GM20431 (cell line): ENCODE results near the gene MDC1.

ENCODE experiments used
- in situ Hi-C: fragments of 300-500 bp; cut with MseI, MboI; formaldehyde crosslinking; loops from one replicate; pipeline ENCODE4 v1.15.0; 2020; ENCODE audit warnings: low sequenced_read_pairs; ENCODE audit not compliant: unreplicated experiment

Gene MDC1

DNA sequence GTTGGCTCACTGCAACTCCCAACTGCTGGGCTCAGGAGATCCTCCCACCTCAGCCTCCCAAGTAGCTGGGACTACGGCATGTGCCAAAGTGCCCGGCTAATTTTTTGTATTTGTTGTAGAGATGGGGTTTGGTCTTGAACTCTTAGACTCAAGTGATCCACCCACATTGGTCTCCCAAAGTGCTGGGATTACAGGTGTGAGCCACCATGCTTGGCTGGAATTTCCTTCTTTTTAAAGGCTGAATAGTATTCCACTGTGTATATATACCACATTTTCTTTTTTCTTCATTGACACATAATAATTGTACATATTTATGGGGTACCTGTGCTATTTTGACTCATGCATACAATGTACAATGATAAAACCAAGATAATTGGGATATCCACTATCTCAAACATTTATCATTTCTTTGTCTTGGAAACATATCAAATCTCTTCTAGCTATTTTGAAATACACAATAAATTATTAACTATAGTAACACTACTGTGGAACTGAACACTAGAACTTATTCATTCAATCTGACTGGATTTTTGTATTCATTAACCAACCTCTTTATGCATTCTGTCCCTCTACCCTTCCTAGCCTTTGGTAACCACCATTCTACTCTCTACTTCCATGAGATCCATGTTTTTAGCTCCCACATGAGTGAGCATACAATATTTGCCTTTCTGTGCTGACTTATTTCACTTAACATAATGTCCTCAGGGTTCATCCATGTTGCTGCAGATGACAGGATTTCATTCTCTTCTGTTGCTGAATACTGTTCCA lies 7.8 kb downstream of the MDC1 start:
- in situ Hi-C loops = no loop called here

DNA sequence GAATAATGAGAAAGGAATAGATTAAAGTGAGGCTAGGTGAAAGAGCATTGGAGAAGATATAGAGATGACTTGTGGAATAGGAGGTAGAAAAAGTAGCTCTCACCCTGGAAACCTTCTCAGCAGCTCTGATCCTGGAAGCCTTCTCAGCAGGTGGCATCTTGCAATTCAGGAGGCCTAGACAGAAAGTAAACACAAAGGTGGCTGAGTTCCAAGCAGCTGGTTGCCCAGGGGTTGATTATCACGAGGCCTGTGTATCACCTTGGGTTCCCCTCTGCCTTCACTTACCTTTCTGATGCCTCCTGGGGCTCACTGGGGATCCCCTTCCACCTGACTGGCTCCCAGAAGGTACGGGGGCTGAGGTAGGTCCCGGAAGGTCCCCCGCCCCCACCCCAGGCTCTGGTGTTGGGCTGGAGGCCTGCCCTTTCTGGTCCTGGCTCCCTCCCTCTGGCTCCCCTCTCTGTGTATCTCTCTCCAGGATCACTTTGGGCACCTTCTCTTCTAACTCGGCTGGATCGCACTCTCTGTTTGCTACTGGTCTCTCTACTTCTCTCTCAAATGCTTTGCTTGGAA lies 9.7 kb downstream of the MDC1 start:
- in situ Hi-C loops = no loop called here

DNA sequence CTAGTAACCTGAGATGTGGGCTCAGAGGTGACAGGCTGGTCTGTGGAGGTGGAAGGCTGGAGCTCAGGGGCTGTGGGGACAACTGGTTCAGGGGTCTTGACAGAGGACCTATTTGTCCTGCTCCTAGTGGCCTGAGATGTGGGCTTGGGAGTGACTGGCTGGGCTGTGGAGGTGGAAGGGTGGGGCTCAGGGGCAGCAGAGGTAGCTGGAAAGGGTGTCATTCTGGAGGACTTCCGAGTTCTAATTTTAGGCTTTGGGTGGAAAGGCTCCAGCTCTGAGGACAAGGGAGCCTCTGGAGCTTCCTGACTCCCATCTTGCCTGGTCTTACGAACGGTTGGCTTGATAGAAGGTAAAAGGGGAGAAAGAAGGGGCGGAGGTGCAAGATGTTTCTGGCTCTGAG lies 11.5 kb downstream of the MDC1 start:
- in situ Hi-C loops = no loop called here

DNA sequence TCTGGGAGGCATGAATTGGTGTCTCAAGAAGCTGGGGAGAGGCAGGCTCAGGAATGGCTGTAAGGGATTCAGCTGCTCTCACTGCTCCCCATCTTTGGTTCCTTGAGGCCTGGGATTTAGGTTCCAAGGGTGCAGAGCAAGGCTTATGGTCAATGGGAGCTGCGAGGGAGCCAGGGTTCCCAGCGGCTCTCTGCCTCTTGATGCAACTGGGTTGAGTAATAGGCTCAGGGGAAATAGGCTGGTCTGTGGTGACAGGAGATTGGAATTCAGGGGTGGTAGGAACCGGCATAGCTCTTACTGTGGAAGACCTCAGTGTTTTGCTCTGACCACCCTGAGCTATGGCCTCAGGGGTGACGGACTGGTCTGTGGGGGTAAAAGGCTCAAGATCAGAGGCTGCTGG lies 13.3 kb downstream of the MDC1 start:
- in situ Hi-C loops = no loop called here

DNA sequence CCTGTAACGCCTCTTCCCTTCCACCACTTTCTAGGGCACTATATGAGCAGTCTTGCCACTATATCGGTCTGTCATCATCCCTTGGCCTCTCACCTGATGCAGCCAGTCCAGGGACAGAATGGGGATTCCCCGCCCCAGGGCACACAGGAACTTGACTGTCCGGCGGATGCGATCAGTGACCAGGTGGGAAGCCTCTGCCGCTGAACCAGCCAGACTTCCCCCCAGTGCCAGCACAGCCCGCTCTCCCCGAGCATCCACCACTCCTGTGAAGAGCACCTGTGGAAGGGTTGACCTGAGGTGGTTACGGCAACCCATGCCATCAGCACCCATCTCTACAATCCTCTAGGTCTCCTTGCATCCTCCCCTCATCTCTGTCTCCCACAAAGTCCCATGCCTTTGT lies 14.1 kb downstream of the MDC1 start:
- in situ Hi-C loops = no loop called here

DNA sequence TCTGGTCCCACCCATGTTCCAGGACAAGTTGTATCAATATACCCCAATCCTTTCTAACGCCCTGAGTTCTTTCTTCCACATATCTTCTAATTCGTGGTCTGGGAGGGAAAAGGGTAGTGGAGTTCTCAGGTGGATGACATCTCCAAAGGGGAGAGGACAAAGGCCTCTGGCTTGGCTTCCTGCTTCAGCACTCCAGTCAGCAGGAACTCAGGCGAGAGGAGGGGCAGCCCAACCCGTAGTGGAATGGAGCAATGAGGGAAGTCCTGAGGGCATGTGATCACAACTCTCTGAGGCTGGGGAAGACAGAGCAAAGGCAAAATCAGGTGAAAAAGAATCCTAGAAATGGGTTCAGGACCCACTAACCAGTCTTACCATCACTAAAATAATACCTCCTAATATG lies 16.7 kb downstream of the MDC1 start:
- in situ Hi-C loops = no loop called here

DNA sequence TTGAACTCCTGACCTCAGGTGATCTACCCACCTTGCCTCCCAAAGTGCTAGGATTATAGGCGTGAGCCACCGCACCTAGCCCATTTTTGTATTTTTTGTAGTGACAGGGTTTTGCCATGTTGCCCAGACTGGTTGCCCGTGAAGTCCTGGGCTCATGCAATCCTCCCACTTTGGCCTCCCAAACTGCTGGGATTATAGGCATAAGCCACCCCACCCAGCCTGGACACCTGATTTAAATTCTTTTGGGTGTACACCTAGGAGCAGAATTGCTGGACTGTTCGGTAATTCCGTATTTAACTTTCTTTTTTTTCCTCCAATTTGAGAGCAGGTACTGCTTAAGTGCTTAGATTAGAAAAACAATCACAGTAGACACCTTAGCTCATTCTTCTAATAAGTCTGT lies 20.6 kb downstream of the MDC1 start:
- in situ Hi-C loops = no loop called here

DNA sequence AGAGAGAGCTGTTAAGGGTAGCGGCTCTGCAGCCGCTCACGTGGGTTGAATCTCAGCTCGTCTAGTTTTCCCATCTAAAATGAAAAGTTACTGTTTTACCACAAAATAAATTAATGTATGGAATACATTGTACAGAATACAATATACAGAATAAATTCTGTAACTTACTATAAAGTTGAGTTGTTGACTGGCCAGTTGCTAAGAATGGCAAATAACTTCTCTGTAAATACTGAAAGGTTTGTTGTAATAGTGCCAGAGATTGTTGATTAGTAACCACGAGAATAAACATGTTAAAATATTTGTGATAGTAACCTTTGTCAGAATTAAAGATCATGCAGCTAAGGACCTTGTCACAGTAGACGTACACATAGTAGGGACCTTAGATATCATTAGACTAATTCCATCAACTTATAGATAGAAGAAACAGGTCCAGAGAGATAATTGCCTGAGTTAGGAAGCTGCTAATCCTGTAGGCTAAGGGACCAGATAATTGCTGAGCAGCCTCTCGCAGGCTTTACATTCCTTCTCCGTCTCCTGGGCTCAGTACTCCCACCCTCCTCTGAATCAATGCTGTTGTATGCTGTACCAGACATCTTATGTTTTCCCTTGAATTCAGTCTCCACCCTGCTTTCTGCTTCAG lies 25.8 kb downstream of the MDC1 start:
- in situ Hi-C loops = no loop called here

DNA sequence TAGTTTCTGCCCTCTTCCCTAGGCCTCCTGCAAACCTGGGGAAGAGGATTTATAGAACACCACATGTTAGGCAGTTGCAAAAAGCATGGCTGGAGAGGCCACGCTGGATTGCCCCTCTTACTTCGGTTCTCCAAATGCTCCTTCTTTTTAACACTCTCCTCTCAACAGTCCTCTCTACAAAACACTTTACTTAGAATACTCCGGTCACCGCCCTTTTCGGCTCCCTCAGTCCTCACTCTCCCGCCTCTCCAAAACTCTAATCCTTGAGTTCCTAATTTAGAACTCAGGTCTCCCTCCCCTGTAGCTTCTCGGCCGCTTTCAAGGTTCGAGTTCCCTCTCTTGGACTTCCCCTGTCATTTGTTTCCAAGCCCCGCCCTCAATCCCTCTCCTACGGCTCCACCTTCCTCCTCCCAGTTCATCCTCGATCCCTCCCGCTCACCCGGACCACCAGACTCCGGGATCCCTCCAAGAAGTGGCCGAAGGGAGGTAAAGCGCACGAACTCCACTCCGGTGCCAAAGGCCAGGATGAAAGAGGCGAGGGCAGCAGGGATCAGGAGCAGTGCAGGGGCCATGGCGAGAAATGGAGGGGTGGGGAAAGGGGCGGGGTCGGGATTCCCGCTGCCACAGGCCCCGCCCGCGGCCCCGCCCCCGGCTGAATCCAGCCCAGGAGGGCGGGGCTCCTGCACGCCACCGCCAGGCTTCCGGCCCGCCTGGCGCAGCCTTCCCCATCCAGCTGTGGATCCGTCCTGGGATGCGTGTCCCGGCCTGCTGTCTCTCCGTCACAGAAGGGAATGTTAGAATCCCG lies 26.5 kb downstream of the MDC1 start, which contains the start of gene NRM:
Gene NRM, minus strand, starts transcription at position 582 of the 805 bp plus-strand sequence. Its CDS starts 10 bp downstream, at position 572.
- in situ Hi-C loops = no loop called here

DNA sequence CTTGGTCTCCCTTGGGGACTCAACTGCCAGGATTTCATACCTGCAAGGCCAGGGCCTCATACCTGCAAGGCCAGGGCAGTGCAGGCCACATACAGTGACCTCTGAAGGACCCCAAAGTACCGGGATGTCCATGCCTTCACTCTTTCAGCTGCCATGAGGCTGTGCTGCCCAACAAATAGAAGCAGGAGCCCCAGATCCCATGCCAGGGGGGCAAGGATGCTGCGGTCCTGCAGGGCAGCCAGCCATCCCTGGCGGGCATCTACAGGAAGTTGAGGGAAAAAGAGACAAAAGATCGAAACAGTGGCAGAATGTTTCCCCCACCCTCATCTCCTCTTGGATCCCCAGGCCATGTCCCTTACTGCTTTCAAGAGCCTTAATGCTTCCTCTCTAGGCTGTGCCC lies 27.1 kb downstream of the MDC1 start:
- in situ Hi-C loops = no loop called here

DNA sequence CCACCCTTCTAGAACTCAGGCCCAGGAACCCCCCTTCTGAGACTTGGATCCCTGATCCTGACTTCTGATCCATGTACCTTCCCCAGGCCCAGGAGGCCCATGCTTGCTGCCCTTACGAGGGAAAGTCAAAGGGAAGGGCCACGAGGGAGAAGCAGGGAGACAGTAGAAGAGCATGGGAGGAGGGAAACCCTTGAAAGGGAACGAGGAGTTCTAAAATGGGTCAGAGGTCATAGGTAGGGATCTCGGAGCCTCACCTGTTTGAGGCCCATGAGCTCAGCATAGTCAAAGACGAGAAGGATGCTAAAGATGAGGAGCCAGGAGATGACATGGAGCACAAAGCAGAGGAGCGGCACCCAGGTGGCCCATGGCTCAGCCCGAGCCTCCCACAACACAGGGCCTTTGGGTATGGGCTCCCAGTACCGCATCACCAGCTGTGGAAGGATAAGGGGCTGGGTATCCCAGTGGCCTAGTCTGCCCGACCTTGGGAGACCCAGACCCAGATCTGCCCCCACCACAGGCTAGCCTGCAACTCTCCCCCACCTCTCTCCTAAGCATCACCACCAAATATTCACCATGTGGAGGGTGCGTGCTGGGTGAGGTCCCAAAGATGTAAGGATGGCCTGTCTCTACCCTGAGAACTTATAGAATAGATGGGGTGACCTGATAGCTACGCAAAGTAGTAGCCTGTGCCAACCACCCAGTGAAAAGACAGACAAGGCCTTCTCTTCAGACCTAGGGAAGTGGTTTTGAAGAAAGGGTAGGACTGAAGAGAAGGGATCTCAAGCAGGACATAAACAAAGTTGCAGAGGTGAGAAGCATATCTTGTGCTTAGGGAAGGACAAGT lies 27.8 kb downstream of the MDC1 start:
- in situ Hi-C loops = no loop called here

DNA sequence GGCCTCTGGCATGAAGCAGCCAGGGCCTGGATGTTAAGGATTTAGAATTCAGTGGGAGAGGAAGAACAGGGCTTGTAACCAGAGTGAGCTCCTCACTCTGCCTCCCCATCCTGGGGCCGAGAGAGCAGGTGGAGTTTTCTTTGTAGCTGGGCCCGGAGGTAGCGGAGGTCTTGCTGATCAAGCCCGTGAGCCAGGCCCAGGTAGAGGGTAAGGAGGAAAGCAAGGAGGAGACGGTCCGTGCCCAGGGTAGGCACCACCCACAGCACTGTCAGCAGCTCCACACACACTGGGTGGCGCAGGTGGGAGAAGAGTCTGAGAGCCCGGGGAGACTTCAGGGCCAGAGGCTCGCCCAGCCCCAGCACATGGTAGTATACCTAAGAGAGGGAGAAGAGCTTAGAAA lies 28.5 kb downstream of the MDC1 start:
- in situ Hi-C loops = no loop called here

DNA sequence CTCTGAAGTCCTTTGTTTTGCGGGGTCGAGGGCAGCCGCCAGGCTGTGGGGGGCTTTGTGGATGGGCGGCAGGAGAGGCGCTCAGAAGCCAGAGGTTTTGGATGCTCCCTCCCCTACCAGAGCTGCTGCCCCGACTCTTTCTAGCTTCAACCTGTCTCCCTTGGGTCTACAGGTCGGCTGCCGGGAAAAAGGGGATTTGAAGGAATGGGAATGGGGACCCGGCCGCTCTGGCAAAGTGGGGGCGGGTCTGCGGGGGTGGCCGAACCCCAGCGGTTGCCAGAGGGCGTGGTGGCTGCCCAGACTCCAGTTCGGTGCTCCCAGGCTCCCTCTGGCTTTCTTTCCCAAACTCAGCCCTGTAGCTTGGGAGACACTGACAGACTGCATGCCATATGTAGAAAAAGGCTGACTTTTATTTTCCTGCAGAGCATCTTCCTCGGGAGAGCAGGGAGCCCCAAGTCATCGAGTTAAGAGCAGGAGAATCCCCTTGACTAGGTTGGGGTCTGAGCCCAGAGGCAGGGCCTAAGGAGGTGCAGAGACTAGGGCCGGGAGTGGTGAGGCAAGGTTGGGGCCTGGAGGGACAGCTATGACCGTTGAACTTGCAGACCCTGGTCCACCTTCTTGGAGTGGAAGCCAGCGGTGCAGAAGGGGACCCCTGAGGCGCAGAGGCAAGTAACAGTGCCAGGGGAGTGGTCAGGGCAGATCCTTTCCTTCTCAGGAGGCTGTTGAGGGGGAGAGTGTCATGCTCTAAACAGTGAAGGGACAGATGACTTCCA lies 29.2 kb downstream of the MDC1 start:
- in situ Hi-C loops = no loop called here

DNA sequence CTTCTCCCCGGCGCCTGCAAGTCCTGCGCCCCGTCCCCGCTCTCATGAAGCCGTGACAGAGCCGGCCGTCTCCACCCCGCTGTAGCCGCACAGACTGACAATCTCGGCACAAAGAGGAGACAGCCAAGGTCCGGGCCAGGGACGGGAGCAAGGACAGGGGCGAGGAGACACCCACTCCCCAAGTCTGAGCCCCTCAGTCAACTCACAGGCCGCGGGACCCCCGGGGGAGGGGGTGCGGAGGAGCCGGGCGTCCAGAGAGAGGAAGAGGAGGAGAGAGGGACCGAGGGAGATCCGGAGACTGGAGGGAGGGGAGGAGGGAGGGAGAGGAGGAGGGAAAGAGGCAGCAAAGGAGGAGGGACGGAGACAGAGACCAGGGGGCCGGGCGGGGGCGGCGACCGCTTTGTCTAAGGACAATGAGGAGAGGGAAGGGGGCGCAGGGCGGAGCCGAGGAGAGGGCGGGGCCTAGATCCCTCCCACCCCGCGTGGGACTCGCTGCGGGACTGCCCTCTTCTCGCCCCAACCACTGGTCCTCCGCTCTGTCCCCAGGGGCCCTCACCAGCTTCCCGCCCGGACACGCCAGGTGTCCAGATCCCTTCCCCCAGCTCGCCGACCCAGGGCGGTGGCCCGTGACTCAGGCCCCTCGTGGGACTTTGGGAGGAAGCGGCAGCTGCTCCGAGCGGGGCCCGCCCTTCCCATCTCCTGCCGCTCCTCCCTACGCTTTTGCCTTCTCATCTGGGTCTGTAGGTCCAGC lies 30.0 kb downstream of the MDC1 start:
- in situ Hi-C loops = no loop called here

DNA sequence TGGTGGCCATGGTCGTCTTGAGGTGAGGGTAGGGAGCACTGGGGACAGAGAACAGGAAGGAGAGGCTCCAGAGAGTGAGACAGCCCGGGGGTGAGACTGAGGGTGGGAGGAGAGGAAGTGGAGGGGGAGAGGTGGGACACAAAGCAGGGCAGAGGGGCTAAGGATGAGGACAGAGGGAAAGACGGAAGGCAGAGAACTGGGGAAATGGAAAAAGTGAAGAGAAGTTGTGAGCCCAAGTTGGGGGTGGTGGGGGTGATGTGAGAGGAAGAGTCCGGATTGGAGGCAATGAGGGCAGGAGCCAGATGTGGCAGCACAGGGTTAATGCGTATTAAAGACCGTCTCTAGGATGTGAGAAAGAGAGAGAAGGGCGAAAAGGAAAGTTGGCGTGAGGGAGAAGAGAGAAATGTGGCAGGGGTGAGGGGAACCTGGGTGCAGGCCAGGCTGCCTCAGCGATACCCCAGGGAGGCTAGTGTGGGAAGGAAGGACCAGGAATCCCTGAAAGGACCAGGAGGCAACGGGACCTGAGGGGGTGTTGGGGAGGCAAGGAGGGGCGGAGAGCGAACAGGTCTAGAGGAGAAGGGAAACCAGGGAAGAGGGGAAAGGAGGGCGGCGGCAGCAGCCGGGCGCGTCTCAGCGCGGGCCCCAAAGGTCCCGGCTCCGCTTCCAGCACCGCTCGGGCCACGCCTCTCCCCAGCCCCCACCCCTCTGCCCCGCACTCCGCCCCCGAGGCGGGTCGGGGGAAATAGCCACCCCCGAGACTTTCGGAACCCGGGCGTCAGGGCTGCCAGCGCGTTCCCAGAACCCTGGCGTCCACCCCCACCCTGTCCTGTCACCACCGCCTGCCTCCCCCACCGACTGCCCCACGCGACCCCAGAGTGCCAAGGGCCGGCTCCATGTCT lies 30.8 kb downstream of the MDC1 start, which contains the start of gene PPP1R18:
Gene PPP1R18, minus strand, starts transcription at position 637 of the 899 bp plus-strand sequence. Its CDS starts 627 bp downstream, at position 10.
- in situ Hi-C loops = no loop called here

DNA sequence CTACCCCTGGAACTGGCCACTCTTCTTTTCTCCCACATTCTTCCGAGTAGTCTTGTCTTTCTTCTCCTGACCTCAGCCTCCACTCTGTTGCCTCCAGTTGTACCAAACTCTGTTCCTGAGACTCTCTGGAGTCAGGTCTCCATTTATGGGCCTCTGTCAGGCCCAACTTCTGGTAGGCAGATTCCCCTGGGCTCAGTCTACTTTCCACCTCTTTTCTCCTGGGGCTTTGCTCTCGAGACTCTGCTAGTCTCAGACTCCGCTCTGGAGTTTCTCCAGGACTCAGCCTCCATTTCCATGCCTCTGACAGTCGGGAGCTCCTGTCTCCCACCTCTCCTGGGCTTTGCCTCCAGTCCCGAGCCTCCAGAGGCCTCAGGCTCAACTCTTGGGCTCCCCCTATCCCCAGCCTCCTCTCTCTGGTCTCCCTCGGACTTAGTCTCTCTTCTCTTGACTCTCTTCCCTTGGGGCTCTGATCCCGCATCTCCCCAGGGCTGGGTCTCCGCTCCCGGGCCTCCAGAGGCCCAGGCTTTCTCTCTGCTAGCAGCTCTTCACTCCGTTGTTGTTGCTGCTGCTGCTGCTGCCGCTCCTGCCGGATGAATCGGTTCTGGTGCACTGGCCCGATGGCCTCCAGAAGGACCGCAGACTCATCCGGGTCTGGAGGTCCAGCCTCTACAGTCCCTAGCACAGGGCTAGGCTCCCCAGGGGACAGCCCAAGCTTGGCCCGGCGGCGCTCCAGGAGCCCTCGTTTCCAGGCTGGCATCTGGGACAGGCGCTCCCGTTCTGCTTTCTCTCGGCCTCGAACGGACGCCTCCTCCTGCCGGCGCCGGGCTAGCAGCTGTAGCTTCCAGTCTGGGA lies 31.7 kb downstream of the MDC1 start:
- in situ Hi-C loops = no loop called here
